ENCODE results near the gene TRIM72.
"Not testable (repeated sequence)": the region's sequence is repeated elsewhere in the genome, so short reads cannot be mapped to it uniquely, and the experiment has no call there.

GRCh38 chr16:31269973-31270372, 56.1 kb downstream of the TRIM72 start:
- TF ChIP-seq CTCF (IDR thresholded peaks at IDR 0.05; ENCODE audit: low read depth, low read length); EZH2phosphoT487 (IDR thresholded peaks at IDR 0.05; ENCODE audit: low read depth): not testable (repeated sequence)
